ENCODE data around the gene SRGAP1.

SRGAP1 gene

DNA sequence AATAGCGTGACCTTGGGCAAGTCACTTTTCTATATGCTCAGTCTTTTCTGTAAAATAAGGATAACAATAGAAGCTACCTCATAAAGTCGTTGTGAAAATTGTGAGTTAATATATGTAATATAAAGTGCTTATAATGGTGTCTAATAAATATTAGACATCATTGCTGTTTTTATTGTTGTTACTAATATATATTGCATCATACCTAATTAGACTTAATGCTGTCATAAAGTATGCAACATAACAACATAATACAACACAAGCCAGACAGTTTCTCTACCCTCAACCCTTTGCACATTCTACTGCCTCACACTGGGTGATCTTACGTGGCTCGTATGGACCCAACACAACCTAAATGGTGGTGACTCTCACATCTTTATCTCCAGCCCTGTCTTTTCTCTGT lies 240.7 kb downstream of the SRGAP1 start:
- Histone ChIP-seq H3K4me1 (ENCODE audit: low read length) (peaks cover 12% of the 10 kb centered on the region), H3K9ac (ENCODE audit: low read length) (no peak overlapping the region), H2AFZ (ENCODE audit: low read length) (no peak overlapping the region), H3F3A (ENCODE audit: insufficient read depth, low read length) (no peaks in the 10 kb centered on the region), H3K4me2 (ENCODE audit: low read depth, low read length) (no peak overlapping the region), H3K9me2 (replicated peaks; ENCODE audit: insufficient read depth, low read length) (no peaks in the 10 kb centered on the region), H3K9me3 (replicated peaks; ENCODE audit: insufficient read depth, low read length) (no peaks in the 10 kb centered on the region), H3K36me3 (replicated peaks; ENCODE audit: insufficient read depth, low read length) (no peaks in the 10 kb centered on the region), H3K27ac (ENCODE audit: low read length) (no peak overlapping the region), H3K79me2 (ENCODE audit: low read length) (no peaks in the 10 kb centered on the region), H4K20me1 (ENCODE audit: insufficient read depth, low read length) (no peaks in the 10 kb centered on the region), H3K27me3 (replicated peaks; ENCODE audit: insufficient read depth, low read length) (no peaks in the 10 kb centered on the region), H3K4me3 (ENCODE audit: low read length) (no peak overlapping the region)
- no peak for DNase-seq
- TF ChIP-seq EZH2phosphoT487 (IDR thresholded peaks at IDR 0.05; ENCODE audit: low read length) = no peak
- TF ChIP-seq EZH2 (optimal IDR thresholded peaks at IDR 0.05; ENCODE audit: low read depth, low read length) = no peak
- TF ChIP-seq, protein P1, sequence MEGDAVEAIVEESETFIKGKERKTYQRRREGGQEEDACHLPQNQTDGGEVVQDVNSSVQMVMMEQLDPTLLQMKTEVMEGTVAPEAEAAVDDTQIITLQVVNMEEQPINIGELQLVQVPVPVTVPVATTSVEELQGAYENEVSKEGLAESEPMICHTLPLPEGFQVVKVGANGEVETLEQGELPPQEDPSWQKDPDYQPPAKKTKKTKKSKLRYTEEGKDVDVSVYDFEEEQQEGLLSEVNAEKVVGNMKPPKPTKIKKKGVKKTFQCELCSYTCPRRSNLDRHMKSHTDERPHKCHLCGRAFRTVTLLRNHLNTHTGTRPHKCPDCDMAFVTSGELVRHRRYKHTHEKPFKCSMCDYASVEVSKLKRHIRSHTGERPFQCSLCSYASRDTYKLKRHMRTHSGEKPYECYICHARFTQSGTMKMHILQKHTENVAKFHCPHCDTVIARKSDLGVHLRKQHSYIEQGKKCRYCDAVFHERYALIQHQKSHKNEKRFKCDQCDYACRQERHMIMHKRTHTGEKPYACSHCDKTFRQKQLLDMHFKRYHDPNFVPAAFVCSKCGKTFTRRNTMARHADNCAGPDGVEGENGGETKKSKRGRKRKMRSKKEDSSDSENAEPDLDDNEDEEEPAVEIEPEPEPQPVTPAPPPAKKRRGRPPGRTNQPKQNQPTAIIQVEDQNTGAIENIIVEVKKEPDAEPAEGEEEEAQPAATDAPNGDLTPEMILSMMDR (IDR thresholded peaks at IDR 0.05; ENCODE audit: low read length) = no peak

DNA sequence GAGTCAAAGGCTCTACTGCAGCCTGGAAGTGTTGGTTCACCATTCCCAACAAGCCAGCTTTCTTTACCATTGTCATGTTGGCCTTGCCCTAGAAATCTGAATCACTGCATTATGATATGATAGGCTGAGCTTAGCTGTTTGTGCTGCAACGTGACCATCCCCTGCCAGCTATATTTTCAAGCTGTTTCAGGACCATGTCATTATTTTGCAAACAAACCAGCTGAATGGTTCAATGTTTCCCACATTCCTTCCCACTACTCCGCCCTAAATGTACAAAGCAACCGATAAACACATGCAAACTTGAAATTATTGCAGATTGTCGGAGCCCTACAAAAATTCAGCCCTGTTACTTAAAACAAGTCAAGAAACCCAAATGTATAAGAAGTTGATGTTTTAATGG lies 241.5 kb downstream of the SRGAP1 start:
- no peak overlapping the region for H3K4me3 ChIP-seq (ENCODE audit: low read length)
- no peak for TF ChIP-seq EZH2phosphoT487 (IDR thresholded peaks at IDR 0.05; ENCODE audit: low read length)
- TF ChIP-seq EZH2 (optimal IDR thresholded peaks at IDR 0.05; ENCODE audit: low read depth, low read length) = no peak
- TF ChIP-seq, protein P1 (IDR thresholded peaks at IDR 0.05; ENCODE audit: low read length) = no peak
- H3K4me1 ChIP-seq (ENCODE audit: low read length) = peaks cover 12% of the 10 kb centered on the region
- DNase-seq = no peak
- H3K27me3 ChIP-seq (replicated peaks; ENCODE audit: insufficient read depth, low read length) = no peaks in the 10 kb centered on the region
- H3K27ac ChIP-seq (ENCODE audit: low read length) = no peak overlapping the region
- H3K9me3 ChIP-seq (replicated peaks; ENCODE audit: insufficient read depth, low read length) = no peaks in the 10 kb centered on the region
- no peak overlapping the region for H3K4me2 ChIP-seq (ENCODE audit: low read depth, low read length)
- no peak overlapping the region for H2AFZ ChIP-seq (ENCODE audit: low read length)
- no peaks in the 10 kb centered on the region for H3K79me2 ChIP-seq (ENCODE audit: low read length)
- H3K36me3 ChIP-seq (replicated peaks; ENCODE audit: insufficient read depth, low read length) = no peaks in the 10 kb centered on the region
- H3F3A ChIP-seq (ENCODE audit: insufficient read depth, low read length) = no peaks in the 10 kb centered on the region
- no peak overlapping the region for H3K9ac ChIP-seq (ENCODE audit: low read length)
- no peaks in the 10 kb centered on the region for H3K9me2 ChIP-seq (replicated peaks; ENCODE audit: insufficient read depth, low read length)
- no peaks in the 10 kb centered on the region for H4K20me1 ChIP-seq (ENCODE audit: insufficient read depth, low read length)

DNA sequence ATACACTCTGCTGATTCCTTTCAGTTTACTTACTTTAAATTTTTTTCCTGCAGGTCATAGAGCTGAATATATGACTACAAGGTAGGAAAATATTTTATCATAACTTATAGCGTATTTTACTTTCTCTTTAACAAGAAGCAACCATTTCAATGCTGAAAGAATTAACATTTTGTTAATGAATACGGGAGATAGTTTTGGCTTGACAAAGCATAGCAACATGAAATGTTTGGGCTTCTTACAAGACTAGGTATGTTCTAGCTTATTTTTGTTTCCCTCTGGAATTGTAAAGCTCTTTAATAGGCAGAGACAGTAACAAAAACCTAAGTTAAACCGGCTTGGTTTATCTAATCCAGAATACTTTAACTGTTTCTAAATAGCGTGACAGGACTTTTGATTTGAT lies 242.4 kb downstream of the SRGAP1 start:
- TF ChIP-seq, protein P1 (IDR thresholded peaks at IDR 0.05; ENCODE audit: low read length) = no peak
- no peaks in the 10 kb centered on the region for H3K27me3 ChIP-seq (replicated peaks; ENCODE audit: insufficient read depth, low read length)
- no peak overlapping the region for H3K4me3 ChIP-seq (ENCODE audit: low read length)
- no peak for DNase-seq
- H3K9me2 ChIP-seq (replicated peaks; ENCODE audit: insufficient read depth, low read length) = no peaks in the 10 kb centered on the region
- no peaks in the 10 kb centered on the region for H3F3A ChIP-seq (ENCODE audit: insufficient read depth, low read length)
- H4K20me1 ChIP-seq (ENCODE audit: insufficient read depth, low read length) = no peaks in the 10 kb centered on the region
- H3K27ac ChIP-seq (ENCODE audit: low read length) = no peak overlapping the region
- no peaks in the 10 kb centered on the region for H3K9me3 ChIP-seq (replicated peaks; ENCODE audit: insufficient read depth, low read length)
- H3K36me3 ChIP-seq (replicated peaks; ENCODE audit: insufficient read depth, low read length) = no peaks in the 10 kb centered on the region
- no peaks in the 10 kb centered on the region for H3K79me2 ChIP-seq (ENCODE audit: low read length)
- peaks cover 12% of the 10 kb centered on the region for H3K4me1 ChIP-seq (ENCODE audit: low read length)
- H3K9ac ChIP-seq (ENCODE audit: low read length) = no peak overlapping the region
- H2AFZ ChIP-seq (ENCODE audit: low read length) = no peak overlapping the region
- no peak overlapping the region for H3K4me2 ChIP-seq (ENCODE audit: low read depth, low read length)
